NCI-H460 (cell line): ENCODE results near the gene PARD3. TPM values are rescaled to one million over a fixed set of nuclear protein-coding genes. Genes with fewer than 3 reads are reported as not detected.
"Not testable (repeated sequence)": the region's sequence is repeated elsewhere in the genome, so short reads cannot be mapped to it uniquely, and the experiment has no call there.

ENCODE experiments used
- DNase-seq: peaks from one replicate; pipeline ENCODE4 v3.0.0-alpha.2; 2016; ENCODE audit warnings: low read depth; ENCODE audit errors: extremely low read depth
- total RNA-seq: library from RNA; depleted of rRNA; stranded (reverse); fragments of >200 nt; shearing (Covaris generic); gene quantifications from 2 replicates; pipeline ENCODE4 v1.2.3, GENCODE V29; 2014

Gene PARD3
- total RNA-seq, 1 experiment from 2014 or later: 75.1 TPM

GRCh38 chr10:34446049-34446448 is 369.0 kb downstream of the PARD3 start:
- DNase-seq: no peak

- DNase-seq: no peak
Measured at GRCh38 chr10:34444223-34445183, 370.6 kb downstream of the PARD3 start.

- not testable (repeated sequence) for DNase-seq
Measured at GRCh38 chr10:34439386-34439785, 375.7 kb downstream of the PARD3 start.

- no peak for DNase-seq
Measured at GRCh38 chr10:34438741-34439140, 376.4 kb downstream of the PARD3 start.

GRCh38 chr10:34437906-34438305 is 377.2 kb downstream of the PARD3 start:
- DNase-seq: no peak

GRCh38 chr10:34434119-34434594 is 380.9 kb downstream of the PARD3 start:
- DNase-seq: no peak

- no peak for DNase-seq
Measured at GRCh38 chr10:34433241-34434076, 381.6 kb downstream of the PARD3 start.

GRCh38 chr10:34432589-34432988 is 382.5 kb downstream of the PARD3 start:
- DNase-seq: no peak

- no peak for DNase-seq
Measured at GRCh38 chr10:34430685-34431084, 384.4 kb downstream of the PARD3 start.

- DNase-seq: no peak
Measured at GRCh38 chr10:34428501-34428900, 386.6 kb downstream of the PARD3 start.

GRCh38 chr10:34427911-34428216 is 387.2 kb downstream of the PARD3 start:
- no peak for DNase-seq

GRCh38 chr10:34427158-34427910 is 387.8 kb downstream of the PARD3 start:
- DNase-seq: not testable (repeated sequence)

- not testable (repeated sequence) for DNase-seq
Measured at GRCh38 chr10:34426538-34427157, 388.4 kb downstream of the PARD3 start.

- no peak for DNase-seq
Measured at GRCh38 chr10:34426041-34426440, 389.1 kb downstream of the PARD3 start.

- DNase-seq: no peak
Measured at GRCh38 chr10:34423673-34424625, 391.1 kb downstream of the PARD3 start.

- no peak for DNase-seq
Measured at GRCh38 chr10:34420795-34421194, 394.3 kb downstream of the PARD3 start.

GRCh38 chr10:34420273-34420672 is 394.8 kb downstream of the PARD3 start:
- no peak for DNase-seq

- DNase-seq: no peak
Measured at GRCh38 chr10:34415039-34415438, 400.1 kb downstream of the PARD3 start.
